PC-9 (cell line): ENCODE results near the gene SORCS2. TPM values are rescaled to one million over a fixed set of nuclear protein-coding genes. Genes with fewer than 3 reads are reported as not detected.

Experiments
- BruUV-seq: library from RNA; stranded (reverse); fragments of 400-500 nt; replicated peaks from 2 replicates; lab custom pipeline; 2021; lab: Mats Ljungman, UMichigan
- CTCF ChIA-PET: fragments of 300-600 bp; sonication (Branson Sonifier 250); formaldehyde crosslinking; loops from one replicate; lab custom pipeline; 2022; ENCODE audit warnings: antibody characterized with exemption; lab: Charles Lee
- POLR2A ChIA-PET: fragments of 300-600 bp; sonication (Branson Sonifier 250); formaldehyde crosslinking; loops from one replicate; lab custom pipeline; 2022; ENCODE audit warnings: antibody characterized with exemption; ENCODE audit not compliant: unreplicated experiment; lab: Charles Lee
- DNase-seq, 2 experiments: peaks; one replicate each; pipeline versions ENCODE4 v3.0.0 to v3.0.0-alpha.2; 2015 to 2022; ENCODE audit warnings: mixed read lengths in 1 of 2
- H2AFZ ChIP-seq: fragments of 200-600 bp; sonication (generic); 2 replicates; pipeline ENCODE4 v1.8.1; 2017; ENCODE audit warnings: antibody characterized with exemption
- H3F3A ChIP-seq: fragments of 200-600 bp; sonication (generic); 2 replicates; pipeline ENCODE4 v1.8.1; 2017; ENCODE audit warnings: antibody characterized with exemption, mild to moderate bottlenecking, low read depth; ENCODE audit not compliant: insufficient read depth
- H3K27ac ChIP-seq: fragments of 200-600 bp; sonication (generic); 2 replicates; pipeline ENCODE4 v1.6.1; 2016; ENCODE audit warnings: mixed run types
- H3K27me3 ChIP-seq: fragments of 200-600 bp; sonication (generic); 2 replicates; pipeline ENCODE4 v1.6.1; 2016; ENCODE audit warnings: low read depth, mixed run types; ENCODE audit not compliant: insufficient read depth
- H3K36me3 ChIP-seq: fragments of 200-600 bp; sonication (generic); 2 replicates; pipeline ENCODE4 v1.6.1; 2016; ENCODE audit warnings: low read depth, mixed run types
- H3K4me1 ChIP-seq: fragments of 200-600 bp; sonication (generic); replicated peaks from 2 replicates; pipeline ENCODE4 v1.6.1; 2016; ENCODE audit warnings: mixed run types; ENCODE audit not compliant: insufficient read depth
- H3K4me2 ChIP-seq: fragments of 200-600 bp; sonication (generic); 2 replicates; pipeline ENCODE4 v1.6.1; 2017; ENCODE audit warnings: mixed run types
- H3K4me3 ChIP-seq: fragments of 200-600 bp; sonication (generic); 2 replicates; pipeline ENCODE4 v1.6.1; 2016; ENCODE audit warnings: mixed run types
- H3K79me2 ChIP-seq: fragments of 200-600 bp; sonication (generic); 2 replicates; pipeline ENCODE4 v1.6.1; 2017; ENCODE audit warnings: low read depth, mixed run types
- H3K9me2 ChIP-seq: fragments of 200-600 bp; sonication (generic); 2 replicates; pipeline ENCODE4 v1.8.1; 2017; ENCODE audit warnings: mild to moderate bottlenecking; ENCODE audit not compliant: insufficient read depth
- H3K9me3 ChIP-seq: fragments of 200-600 bp; sonication (generic); 2 replicates; pipeline ENCODE4 v1.8.1; 2016; ENCODE audit warnings: low read depth; ENCODE audit not compliant: insufficient read depth
- H4K20me1 ChIP-seq: fragments of 200-600 bp; sonication (generic); 2 replicates; pipeline ENCODE4 v1.8.1; 2017; ENCODE audit not compliant: insufficient read depth
- EZH2 ChIP-seq: fragments of 200-600 bp; sonication (generic); IDR thresholded peaks from 2 replicates; pipeline ENCODE4 v1.8.0; 2017; ENCODE audit warnings: antibody characterized with exemption, low read depth
- intact Hi-C: fragments of 100-400 bp; cut with micrococcal nuclease; formaldehyde crosslinking; loops from one replicate; pipeline ENCODE4 v1.10.0; 2022; ENCODE audit not compliant: unreplicated experiment
- total RNA-seq: library from RNA; stranded (reverse); gene quantifications from 2 replicates; pipeline ENCODE4 v1.2.3, GENCODE V29; 2021
- TF ChIP-seq, protein P1 (sequence below): fragments of 200-600 bp; sonication (generic); conservative IDR thresholded peaks from 2 replicates; pipeline ENCODE4 v1.6.1; 2017; ENCODE audit warnings: mixed run types, antibody characterized with exemption, mild to moderate bottlenecking, moderate library complexity

Gene SORCS2
- total RNA-seq, 1 experiment from 2014 or later: 25.8 TPM

DNA sequence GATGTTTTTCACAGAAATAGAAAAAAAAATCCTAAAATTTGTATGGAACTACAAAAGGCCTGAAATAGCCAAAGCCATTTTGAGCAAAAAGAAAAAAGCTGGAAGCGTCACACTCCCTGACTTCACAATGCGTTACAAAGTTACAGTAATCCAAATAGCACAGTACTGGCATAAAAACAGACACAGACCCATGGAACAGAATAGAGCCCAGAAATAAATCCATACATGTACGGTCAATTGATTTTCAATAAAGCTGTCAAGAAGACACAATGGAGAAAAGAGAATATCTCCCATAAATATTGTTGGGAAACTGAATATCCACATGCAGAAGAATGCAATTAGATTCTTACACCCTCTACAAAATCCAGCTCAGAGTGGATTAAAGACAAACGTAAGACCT is 539.1 kb downstream of the SORCS2 start:
- intact Hi-C loops: no loop called here
- TF ChIP-seq, protein P1, sequence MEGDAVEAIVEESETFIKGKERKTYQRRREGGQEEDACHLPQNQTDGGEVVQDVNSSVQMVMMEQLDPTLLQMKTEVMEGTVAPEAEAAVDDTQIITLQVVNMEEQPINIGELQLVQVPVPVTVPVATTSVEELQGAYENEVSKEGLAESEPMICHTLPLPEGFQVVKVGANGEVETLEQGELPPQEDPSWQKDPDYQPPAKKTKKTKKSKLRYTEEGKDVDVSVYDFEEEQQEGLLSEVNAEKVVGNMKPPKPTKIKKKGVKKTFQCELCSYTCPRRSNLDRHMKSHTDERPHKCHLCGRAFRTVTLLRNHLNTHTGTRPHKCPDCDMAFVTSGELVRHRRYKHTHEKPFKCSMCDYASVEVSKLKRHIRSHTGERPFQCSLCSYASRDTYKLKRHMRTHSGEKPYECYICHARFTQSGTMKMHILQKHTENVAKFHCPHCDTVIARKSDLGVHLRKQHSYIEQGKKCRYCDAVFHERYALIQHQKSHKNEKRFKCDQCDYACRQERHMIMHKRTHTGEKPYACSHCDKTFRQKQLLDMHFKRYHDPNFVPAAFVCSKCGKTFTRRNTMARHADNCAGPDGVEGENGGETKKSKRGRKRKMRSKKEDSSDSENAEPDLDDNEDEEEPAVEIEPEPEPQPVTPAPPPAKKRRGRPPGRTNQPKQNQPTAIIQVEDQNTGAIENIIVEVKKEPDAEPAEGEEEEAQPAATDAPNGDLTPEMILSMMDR: no peak
- TF ChIP-seq EZH2: no peak
- Histone ChIP-seq H3K4me3 (no peak overlapping the region), H3F3A (no peaks in the 10 kb centered on the region), H2AFZ (no peak overlapping the region), H3K9me2 (no peaks in the 10 kb centered on the region), H3K79me2 (no peaks in the 10 kb centered on the region), H3K27me3 (no peaks in the 10 kb centered on the region), H3K36me3 (no peaks in the 10 kb centered on the region), H3K4me2 (no peak overlapping the region), H4K20me1 (no peaks in the 10 kb centered on the region), H3K27ac (no peak overlapping the region), H3K9me3 (no peaks in the 10 kb centered on the region), H3K4me1 (no peaks in the 10 kb centered on the region)
- CTCF ChIA-PET: no interaction called here
- POLR2A ChIA-PET: no interaction called here
- no peak for DNase-seq
- no TSS peak for BruUV-seq

DNA sequence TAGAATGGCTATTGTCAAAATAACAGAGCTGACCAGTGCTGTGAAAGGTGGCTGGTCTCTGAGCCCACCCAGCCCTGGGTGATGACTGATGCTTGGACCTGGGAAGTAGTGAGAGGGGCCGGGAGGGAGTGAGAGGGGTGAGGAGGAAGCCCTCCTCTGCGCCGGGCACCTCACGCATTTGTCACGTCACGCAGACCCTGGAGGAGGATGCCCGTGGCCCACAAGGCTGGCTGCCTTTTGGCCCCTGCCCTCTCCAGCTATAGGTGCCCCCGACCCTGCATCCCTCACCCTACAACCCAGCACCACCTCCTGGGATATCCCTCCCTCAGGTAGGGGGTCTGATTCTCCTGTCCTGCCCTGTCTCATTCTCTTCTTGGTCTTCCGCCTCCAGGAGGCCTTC is 539.9 kb downstream of the SORCS2 start:
- Histone ChIP-seq H4K20me1 (no peaks in the 10 kb centered on the region), H3K4me3 (no peak overlapping the region), H3K27me3 (no peaks in the 10 kb centered on the region), H3K27ac (no peak overlapping the region), H3K9me2 (no peaks in the 10 kb centered on the region), H3K79me2 (no peaks in the 10 kb centered on the region), H2AFZ (no peak overlapping the region), H3K4me1 (no peaks in the 10 kb centered on the region), H3K9me3 (no peaks in the 10 kb centered on the region), H3K36me3 (no peaks in the 10 kb centered on the region), H3K4me2 (no peak overlapping the region), H3F3A (no peaks in the 10 kb centered on the region)
- CTCF ChIA-PET: no interaction called here
- DNase-seq: no peak
- POLR2A ChIA-PET: no interaction called here
- intact Hi-C loops: no loop called here
- BruUV-seq: no TSS peak
- no peak for TF ChIP-seq EZH2
- TF ChIP-seq, protein P1: no peak

DNA sequence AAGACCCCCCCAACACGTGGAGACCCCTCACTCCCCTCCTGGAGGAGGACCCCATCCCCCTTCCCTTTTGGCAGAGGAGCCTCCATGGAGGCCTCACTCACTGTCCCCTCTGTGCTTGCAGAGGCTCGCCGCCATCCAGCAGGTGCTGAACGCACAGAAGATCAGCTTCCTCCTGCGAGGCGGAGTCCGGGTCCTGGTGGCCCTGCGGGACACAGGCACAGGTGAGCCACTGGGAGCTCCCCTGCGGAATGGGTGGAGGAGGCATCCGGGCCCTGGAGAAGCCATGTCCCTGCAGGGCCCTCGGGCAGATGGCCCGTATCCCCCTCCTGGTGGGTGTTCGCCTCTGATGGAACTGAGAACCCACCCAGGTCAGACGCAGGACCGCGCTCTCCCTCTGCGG is 540.9 kb downstream of the SORCS2 start:
- no peak for TF ChIP-seq EZH2
- TF ChIP-seq, protein P1: no peak
- no peak for DNase-seq
- BruUV-seq: no TSS peak
- CTCF ChIA-PET: interaction anchor here (0.7 kb wide), 1 partner anchor 747 kb away, joined by 8 read pairs; no protein-coding TSS in a partner anchor
- Histone ChIP-seq H4K20me1 (no peaks in the 10 kb centered on the region), H3K36me3 (no peaks in the 10 kb centered on the region), H3K9me3 (no peaks in the 10 kb centered on the region), H3K4me1 (no peaks in the 10 kb centered on the region), H3K4me3 (no peak overlapping the region), H3K27ac (no peak overlapping the region), H2AFZ (no peak overlapping the region), H3K4me2 (no peak overlapping the region), H3K27me3 (no peaks in the 10 kb centered on the region), H3K79me2 (no peaks in the 10 kb centered on the region), H3K9me2 (no peaks in the 10 kb centered on the region), H3F3A (no peaks in the 10 kb centered on the region)
- POLR2A ChIA-PET: no interaction called here
- intact Hi-C loops: no loop called here
